ENCODE measurements around the gene ELP6.
"Not testable (repeated sequence)": the region's sequence is repeated elsewhere in the genome, so short reads cannot be mapped to it uniquely, and the experiment has no call there.

The ELP6 gene

GRCh38 chr3:47505267-47505666 is 8.2 kb downstream of the ELP6 start:
- not testable (repeated sequence) for DNase-seq

GRCh38 chr3:47504113-47504512 is 9.4 kb downstream of the ELP6 start:
- no peak for DNase-seq

- no peak for DNase-seq
Observed at GRCh38 chr3:47503033-47503432, 10.5 kb downstream of the ELP6 start.

DNA sequence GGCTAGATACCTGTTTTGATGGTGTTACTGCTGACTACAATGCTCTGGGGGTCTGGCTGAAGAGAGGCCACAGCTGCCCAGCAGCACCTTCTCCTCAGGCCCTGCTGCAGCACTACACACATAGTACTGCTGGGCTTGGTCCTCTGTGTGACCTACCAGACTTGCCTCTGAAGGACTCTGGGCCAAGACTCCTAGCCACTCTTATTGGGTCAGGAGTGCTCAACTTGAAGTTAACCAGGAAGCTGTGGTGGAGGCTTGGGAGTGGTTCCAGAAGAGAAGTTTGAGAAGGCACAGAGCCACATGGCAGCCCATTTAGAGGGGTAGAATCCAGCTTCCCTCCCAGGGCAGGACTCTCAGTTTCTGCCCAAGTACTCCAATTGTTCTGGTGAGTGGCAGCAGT is 16.6 kb downstream of the ELP6 start:
- no peak for DNase-seq

- no peak for DNase-seq
Observed at GRCh38 chr3:47495886-47496285, 17.6 kb downstream of the ELP6 start.

DNA sequence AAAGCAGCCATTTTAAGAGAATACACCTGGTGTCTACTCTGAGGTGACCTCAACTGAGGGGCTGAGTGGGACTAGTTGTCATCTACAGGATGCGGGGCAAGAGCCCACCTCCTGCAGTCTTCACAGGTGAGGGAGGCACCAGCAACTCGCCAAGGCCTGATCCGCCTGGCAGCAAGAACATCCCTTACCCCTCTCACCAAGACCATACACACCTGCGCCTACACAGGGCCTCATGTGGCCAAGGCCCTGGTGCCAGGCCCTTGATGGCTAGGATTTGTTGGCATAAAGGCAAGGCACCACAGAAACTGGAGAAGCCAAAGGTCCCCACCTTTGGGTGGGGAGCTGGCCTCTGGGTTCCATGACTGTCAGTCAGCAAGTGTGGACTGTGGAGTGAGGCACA is 18.4 kb downstream of the ELP6 start:
- DNase-seq, result no peak

GRCh38 chr3:47491777-47492176 is 21.7 kb downstream of the ELP6 start:
- no peak for DNase-seq

DNA sequence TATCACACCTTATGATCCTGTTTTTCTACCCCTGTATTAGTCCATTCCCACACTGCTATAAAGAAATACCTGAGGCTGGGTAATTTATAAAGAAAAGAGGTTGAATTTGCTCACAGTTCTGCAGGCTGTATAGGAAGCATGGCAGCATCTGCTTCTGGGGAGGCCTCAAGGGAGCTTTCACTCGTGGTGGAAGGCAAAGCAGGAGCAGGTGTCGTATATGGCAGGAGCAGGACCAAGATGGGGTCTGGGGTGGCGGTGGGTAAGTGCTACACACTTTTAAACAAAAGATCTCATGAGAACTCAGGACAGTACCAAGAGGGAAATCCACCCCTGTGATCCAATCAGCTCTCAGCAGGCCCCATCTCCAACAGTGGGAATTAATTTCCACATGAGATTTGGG is 22.3 kb downstream of the ELP6 start:
- no peak for DNase-seq

- no peak for DNase-seq
Observed at GRCh38 chr3:47487265-47487664, 26.2 kb downstream of the ELP6 start.

GRCh38 chr3:47485812-47486211 is 27.7 kb downstream of the ELP6 start:
- DNase-seq, result no peak

- DNase-seq, result no peak
Observed at GRCh38 chr3:47482366-47482765, 31.1 kb downstream of the ELP6 start.

GRCh38 chr3:47481763-47482162 is 31.7 kb downstream of the ELP6 start:
- DNase-seq, result not testable (repeated sequence)

GRCh38 chr3:47480267-47480666 is 33.2 kb downstream of the ELP6 start:
- not testable (repeated sequence) for DNase-seq

DNA sequence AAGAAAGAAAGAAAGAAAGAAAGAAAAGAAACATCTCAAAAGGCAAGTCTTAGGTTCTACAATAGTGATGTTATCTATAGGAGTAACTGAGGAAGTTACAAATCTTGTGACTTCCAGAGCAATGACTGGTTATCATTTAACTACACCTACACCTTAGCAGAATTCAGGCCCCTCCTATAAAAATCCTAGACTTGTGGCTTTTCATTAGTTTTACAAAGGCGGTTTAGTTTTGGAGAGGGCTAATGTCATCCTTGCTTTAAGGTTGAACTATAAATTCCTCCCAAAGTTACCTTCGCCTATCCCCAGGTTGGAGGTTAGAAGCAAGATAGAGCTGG is 33.7 kb downstream of the ELP6 start:
- no peak for DNase-seq

DNA sequence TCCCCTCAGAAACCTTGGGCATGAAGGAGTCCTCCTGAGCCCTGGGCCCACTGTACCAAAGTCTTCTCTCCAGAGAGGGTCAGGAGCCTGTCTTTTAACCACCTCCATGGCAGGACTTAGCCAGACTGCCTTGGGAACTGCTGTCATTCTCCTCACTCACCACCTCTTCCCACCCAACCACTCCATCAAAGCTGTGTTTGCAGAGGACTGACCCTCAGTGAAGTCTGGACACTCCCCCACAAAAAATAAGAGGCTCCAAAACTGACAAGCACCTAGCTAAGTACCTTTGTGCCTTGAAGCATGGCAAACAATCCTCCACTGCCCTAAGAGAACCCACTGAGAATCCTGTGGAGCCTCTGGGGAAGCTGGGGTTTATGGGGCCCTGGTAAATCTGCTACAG is 35.5 kb downstream of the ELP6 start:
- DNase-seq, result no peak

DNA sequence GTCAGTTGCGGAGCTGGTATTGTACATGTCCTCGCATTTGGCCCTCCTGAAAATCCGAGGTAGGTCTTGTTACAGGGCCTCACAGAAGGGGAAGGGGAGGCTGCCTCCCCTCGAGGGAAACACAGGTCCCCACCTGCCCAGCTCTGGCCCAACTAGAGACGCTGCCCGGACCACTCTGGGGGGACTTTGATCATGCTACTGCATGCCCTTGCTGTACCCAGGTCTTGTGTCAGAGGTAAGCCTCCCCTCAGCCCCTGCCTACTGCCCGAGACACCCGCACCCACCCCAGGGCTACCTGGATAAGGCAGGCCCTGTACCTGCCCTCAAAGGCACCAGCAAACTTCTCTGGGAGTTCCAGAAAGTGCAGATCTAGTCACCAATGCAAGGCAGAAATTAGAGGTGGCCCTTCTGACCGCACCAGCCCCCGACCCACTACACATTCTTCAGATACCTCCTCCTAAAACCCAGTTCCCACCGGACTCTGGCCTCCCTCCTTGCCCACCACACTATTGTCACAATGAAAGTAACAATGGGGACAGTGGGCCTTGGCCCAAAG is 36.8 kb downstream of the ELP6 start:
- no peak for DNase-seq

GRCh38 chr3:47476330-47476626 is 37.2 kb downstream of the ELP6 start:
- no peak for DNase-seq

DNA sequence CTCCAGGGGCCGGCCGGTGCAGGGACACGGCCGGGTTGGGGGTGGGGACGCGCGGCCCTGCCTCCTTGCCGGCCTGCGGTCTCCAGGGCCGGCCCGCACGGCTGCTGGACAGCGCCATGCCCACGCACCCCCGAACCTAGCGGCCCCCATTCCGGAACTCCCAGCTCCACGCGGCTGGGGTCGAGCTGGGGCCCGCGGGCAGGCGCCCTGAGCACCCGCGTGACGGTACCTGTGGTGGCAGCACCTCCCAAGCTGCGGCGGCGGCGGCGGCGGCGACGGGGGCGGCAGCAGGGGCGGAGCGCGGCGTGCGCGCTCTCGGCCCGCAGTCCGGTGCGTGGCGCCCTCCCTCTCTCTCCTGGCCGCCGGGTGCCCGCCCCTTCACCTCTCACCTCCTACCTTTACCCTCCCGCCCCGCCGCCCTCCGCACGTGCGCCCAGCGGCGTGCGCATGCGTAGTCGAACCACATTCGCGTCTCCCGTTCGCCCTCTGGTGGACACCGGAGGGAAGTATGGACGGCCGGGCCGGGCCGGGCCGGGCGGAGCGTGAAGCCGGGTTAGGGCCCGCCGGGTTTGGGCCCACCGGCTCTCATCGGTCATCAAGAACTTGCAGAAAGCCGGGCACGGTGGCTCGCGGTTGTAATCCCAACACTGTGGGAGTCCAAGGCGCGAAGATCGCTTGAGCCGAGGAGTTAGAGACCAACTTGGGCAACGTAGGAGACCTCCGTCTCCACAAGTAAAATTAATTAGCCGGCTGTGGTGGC is 37.8 kb downstream of the ELP6 start, which contains the start of gene SCAP:
Gene SCAP, minus strand, starts transcription at position 372 of the 760 bp plus-strand sequence. CDS start 32,948 bp downstream, outside the sequence.
- DNase-seq, result peak; percentile 76

- DNase-seq, result no peak
Observed at GRCh38 chr3:47475029-47475569, 38.4 kb downstream of the ELP6 start.

GRCh38 chr3:47473391-47473790 is 40.1 kb downstream of the ELP6 start:
- no peak for DNase-seq

GRCh38 chr3:47469616-47470015 is 43.9 kb downstream of the ELP6 start:
- DNase-seq, result no peak

GRCh38 chr3:47468315-47468714 is 45.2 kb downstream of the ELP6 start:
- not testable (repeated sequence) for DNase-seq

DNA sequence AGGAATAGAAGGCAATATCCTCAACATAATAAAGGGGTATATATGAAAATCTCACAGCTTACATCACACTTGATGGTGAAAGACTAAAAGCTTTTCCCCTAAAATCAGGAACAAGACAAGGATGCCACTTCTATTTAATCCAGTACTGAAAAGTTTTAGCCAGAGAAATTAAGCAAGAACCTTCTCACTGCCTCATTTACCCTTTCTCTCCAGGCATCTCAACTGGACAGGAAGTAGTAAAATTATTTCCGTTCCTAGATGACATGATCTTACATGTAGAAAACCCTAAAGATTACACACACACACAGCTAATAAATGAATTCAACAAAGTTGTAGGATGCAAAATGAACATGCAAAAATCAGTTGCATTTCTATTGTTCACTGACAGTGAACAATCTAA is 48.9 kb downstream of the ELP6 start:
- DNase-seq, result peak; percentile 87

GRCh38 chr3:47459534-47460085 is 53.9 kb downstream of the ELP6 start:
- not testable (repeated sequence) for DNase-seq

DNA sequence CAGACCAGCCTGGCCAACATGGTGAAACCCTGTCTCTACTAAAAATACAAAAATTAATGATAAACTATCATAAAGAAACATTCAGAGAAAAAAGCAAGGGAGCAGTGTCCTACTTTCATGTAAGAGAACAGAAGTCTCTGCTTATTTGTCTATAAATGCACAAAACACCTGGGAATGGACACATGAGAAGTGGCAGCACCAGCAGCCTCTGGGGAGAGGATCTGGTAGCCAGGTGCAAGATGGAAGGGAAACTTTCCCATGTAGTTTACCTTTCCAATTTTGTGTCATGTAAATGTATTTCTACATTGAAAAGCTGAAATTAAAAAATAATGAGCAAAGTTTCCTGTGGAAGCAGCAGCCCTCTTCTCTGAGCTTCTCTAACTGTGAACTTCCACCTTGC is 56.5 kb downstream of the ELP6 start:
- no peak for DNase-seq
